Stimulated activated CD4-positive, alpha-beta T cell treated with anti-CD3 and anti-CD28 coated beads, Interleukin-1b, Interleukin-23, amount 100 ng/mL, for 48 hours (primary cell): ENCODE results near the gene ZFC3H1.

ENCODE experiments used
- DNase-seq: peaks from one replicate; pipeline ENCODE4 v3.0.0-alpha.2; 2020

ZFC3H1 gene

GRCh38 chr12:71671311-71671710 lies 7.7 kb upstream of the ZFC3H1 start:
- no peak for DNase-seq

DNA sequence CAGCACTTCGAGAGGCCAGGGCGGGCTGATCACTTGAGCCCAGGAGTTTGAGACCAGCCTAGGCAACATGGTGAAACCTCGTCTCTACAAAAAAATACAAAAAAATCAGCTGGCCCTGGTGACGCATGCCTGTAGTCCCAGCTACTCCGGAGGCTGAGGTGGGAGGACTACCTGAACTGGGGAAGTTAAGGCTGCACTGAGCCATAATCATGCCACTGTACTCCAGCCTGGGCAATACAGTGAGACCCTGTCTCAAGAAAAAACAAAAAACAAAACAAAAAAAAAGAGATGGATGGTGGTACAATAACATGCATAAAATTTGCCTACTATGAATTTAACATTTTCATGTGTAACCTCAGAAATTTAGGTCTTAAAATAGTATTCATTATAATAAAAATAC lies 2.6 kb upstream of the ZFC3H1 start:
- DNase-seq: no peak

DNA sequence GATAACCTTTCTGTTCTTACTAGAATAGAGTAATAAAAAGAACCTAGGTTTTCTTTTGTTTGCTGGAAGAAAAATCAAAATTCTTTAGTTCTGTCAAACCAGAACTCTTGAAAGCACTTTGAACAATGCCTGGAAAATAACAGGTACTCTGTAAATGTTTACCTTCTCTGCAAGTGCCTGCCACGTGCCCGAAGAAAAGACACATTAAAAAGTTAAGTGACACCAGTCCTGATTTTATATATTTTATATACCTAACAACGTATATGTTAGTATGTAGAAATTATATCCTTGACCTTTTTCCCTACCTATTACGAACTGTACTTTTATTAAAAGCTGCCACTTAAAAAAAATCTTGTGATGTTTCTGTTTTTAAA lies 1.4 kb upstream of the ZFC3H1 start:
- DNase-seq: no peak

DNA sequence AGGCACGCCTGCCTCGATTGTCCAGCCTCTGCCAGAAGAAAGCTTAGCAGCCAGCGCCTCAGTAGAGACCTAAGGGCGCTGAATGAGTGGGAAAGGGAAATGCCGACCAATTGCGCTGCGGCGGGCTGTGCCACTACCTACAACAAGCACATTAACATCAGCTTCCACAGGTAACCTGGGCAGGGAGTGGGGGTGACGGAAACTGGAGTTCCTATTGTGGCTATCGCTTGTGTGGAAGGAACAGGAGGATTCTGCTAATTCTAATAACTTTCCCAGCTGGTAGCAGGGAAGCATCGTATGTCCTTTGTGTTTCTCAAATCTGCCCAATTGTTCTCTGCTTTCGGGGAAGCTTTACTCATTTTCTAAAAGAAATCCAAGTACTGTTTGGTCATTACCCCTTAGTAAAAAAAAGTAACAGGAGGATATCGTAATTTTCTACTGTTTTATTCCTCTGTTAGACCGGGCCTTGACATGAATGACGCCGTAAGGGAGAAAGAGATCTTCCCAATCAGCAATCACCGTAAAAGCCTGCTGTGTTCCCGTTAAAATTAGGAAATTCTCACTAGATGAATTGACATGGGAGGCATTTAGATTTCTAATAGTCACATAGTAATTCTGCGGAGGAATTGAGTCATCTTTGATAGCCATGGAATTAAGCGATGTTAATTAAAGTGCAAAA lies 902 bp upstream of the ZFC3H1 start:
- DNase-seq: no peak

DNA sequence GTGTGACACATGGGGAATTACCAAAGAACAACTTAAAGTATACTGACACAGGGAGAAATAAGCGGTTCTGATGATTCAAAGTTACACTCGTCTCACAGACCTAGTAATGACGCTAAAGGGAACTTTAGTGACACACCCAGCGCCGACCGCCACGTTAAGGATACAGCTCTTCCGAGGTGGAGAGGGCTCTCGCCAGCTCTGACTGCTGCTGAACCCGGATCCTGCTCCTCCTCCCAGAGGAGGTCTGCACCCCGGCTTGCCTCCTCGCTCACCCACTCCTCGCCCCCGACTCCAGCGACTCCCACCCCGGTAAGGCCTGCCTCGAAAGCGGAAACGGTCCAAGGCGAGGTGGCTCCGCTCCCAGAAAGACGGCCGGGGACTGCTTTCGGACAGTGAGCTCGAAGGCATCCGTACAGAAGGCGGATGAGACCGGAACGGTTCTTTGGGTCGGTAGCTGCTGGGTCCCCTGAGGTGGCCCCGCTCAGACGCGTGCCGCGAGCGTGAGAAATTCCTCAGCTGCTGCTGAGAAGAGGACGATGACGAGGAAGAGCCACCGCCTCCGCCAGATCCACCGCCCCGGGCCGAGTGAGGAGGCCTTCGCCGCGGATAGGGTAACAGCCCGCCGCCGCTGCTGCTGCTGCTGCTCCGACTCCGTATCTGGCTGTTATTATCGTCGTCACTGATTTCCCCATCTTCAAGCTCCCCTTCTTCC lies 643 bp downstream of the ZFC3H1 start:
- peak; percentile 84 for DNase-seq

DNA sequence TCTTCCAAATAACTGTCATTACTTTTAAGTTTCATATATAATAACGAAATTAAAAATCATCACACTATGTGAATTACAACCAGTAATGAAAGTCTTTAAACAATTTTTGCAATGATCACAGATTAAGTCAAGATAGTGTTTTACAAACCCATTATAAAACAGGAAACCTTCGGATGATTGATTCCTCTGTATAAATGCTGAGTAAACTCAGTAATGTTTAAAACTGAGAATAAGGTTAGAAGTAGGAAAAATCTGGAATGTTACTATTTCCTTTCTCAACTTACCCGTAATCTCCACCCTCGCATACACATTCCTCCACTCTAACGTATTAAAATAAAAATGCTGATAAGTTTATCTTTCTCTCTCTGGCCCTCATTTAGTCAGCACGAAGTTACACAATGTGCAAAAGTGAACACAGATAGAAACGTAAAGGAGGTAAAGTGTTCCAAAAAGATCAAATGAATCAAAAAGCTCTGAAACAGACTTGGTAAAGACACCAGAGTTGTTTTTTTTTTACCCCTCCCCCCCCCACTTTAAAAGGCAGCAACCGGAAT lies 1.6 kb downstream of the ZFC3H1 start:
- DNase-seq: no peak

DNA sequence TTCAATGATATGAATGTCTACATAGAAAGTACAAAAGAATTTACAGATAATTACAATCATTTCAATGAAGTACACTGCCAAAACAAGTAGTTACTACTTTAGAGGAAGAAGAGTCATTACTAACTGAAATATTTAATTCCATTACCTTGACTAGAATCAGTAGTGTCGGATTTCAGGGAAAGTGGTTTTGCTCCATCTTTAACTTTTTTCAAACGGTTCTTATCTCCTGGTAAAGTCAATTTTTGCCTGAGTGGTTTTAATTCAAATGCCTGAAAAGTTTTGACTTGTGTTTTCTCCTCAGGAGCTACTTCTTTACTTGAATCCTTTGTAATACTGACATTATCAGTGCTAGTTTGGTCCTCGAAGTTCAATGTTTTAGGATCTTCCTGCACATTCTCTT lies 6.9 kb downstream of the ZFC3H1 start:
- no peak for DNase-seq

DNA sequence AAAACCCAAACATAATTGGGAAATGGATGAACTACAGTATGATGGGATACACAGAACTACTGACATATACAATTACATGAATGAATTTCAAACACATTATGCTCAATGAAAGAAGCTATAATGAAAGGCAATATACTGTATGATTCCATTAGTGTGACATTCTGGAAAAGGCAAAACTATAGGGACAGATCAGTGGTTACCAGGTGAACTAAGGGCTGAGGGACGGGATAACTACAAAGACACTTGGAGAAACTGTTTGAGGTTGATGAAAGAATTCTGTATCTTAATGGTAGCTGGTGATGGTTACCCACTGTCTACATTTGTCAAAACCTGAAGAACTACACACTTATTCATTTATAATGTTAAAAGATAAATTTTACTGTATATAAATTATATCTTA lies 7.7 kb downstream of the ZFC3H1 start:
- no peak for DNase-seq

- DNase-seq: no peak
Measured at GRCh38 chr12:71655495-71655894, 8.2 kb downstream of the ZFC3H1 start.

GRCh38 chr12:71654200-71654599 lies 9.4 kb downstream of the ZFC3H1 start:
- no peak for DNase-seq

DNA sequence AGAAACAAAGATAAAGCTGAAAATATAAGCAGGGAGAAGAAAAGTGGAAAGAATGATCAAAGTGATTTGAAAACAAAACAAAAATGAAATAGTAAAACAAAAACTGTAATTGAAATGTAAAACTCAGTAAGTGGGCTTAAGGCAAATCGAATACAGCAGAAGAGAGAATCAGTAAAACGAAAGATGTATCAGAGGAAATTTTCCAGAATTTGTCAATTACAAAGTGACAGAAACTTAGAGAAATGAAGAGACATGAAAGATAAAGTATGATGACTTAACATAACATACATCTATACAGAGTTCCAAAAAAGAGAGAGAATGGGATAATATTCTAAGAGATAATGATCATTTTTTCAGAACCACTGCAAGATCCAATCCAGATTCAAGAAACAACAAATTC lies 10.5 kb downstream of the ZFC3H1 start:
- DNase-seq: no peak

DNA sequence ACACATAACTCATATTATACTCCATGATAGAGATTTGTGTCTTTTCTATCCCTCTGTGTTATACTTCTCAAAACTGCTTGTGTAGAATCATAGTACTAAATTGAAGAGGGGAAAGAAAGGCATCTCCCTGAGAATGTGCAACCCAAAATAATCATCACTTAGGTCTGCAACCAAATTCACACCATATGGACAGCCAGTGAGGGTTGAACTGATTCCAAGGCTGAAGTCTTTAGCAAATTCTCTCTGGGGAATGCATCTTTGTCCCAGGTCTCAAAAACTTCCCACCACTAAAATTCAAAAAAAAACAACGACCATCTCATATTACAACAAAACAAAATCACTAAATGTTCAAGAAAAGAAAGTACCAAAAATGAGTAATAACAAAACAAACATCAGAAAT lies 11.0 kb downstream of the ZFC3H1 start:
- DNase-seq: no peak

DNA sequence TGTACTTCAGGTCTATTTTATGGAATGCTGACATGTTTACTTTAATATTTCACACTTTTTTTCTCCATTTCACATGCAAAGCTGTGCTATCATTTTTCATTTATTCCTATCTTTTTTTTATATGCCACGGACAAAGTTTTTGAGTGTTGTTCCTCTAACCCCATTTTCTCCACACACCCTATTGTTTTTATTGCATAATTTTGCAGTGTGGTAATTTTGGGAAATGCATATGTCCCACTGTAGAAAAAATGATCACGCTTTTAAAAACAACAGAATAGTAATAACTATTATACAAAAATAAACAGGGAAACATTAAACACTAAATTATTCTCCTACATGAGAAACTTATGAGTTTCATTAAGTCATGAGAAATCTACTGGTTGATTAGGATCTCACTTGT lies 14.2 kb downstream of the ZFC3H1 start:
- DNase-seq: no peak

DNA sequence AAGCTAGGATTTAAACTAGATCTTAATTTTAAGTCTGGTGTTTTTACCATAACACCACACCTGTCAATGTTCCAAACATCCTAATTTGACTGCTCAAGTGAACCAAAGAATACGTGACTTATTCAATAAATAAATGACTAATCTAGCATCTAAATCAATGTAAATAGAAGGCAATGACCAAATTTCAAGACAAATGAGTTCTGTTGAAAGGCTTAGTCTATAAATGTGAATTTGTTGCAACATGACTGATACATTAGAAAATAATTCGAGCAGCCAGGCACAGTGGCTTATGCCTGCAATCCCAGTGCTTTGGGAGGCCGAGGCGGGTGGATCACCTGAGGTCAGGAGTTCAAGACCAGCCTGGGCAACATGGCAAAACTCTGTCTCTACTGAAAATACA lies 15.1 kb downstream of the ZFC3H1 start:
- DNase-seq: no peak

DNA sequence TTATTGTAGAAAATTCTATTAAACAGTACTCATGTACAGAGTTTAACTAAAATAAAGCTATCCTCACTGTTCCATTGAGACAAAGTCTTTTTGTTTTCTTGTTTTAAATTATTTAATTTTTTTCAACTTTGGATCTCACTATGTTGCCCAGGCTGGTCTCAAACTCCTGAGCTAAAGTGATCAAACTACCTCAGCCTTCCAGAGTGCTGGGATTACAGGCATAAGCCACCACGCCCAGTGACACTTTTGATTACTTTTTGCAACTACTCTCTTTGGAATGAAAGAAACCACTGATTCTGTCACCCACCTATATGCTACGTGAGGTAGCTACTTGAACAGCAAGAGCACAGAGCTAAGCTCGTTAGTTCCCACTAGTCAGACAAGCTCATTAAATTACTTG lies 17.1 kb downstream of the ZFC3H1 start:
- no peak for DNase-seq

- DNase-seq: no peak
Measured at GRCh38 chr12:71645268-71645667, 18.4 kb downstream of the ZFC3H1 start.

- no peak for DNase-seq
Measured at GRCh38 chr12:71642264-71642663, 21.4 kb downstream of the ZFC3H1 start.

DNA sequence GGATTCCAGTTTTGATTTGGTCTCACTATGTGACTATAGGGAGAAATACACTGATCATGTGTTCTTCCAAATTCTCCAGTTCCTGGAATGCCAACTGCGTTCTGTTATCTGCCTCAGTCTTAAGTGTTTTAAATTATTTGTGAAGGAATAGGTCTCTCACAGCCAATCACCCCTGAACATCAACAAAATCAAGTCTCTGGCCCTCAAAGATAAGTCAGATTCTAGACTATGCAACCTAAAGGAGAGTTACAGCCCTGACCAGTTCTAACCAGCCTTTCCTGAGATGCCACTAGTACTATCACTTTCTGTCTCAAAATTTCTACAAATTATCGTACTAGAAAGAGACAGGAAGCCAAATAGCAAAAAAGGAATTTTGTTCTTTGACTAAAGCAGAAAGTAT lies 22.3 kb downstream of the ZFC3H1 start:
- DNase-seq: no peak

DNA sequence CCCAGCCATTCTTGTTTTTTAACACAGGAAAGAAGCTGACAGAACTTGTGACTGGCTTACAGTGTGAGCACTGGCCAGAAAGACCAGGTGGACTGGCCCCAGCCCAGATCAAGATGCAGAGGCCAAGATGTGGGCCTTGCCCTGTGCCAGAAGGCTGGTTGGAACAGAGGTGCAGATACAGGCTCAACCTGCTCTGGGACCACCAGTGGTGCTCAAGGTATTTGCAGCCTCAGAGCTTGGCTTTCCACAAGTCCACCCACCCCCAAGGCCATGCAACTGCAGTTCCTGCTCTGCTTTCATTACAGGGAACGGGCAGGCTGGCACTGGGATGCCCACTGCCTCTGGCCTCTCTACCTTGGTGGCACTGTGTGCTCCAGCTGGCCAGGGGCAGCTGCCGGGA lies 23.3 kb downstream of the ZFC3H1 start:
- DNase-seq: no peak

GRCh38 chr12:71639341-71639760 lies 24.3 kb downstream of the ZFC3H1 start:
- DNase-seq: no peak

DNA sequence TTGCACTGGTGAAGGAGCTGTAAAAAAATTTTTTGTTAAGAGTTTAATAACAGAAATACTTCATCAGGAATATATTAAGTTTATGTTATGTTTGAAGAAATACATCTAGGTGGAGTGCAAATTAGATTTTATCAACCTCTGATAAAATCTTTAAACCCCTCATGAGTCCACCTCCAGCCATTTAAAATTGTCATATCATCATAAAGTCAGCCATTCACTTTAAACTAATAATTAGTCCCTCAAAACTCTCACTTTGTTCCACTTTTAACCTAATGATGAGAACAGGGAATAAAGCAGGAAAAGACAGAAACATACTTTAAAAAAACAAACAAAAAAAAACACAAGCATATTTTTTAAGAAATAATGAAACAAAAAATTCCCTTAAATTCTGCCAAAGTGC lies 25.1 kb downstream of the ZFC3H1 start:
- DNase-seq: no peak

GRCh38 chr12:71636704-71637115 lies 26.9 kb downstream of the ZFC3H1 start:
- DNase-seq: no peak

DNA sequence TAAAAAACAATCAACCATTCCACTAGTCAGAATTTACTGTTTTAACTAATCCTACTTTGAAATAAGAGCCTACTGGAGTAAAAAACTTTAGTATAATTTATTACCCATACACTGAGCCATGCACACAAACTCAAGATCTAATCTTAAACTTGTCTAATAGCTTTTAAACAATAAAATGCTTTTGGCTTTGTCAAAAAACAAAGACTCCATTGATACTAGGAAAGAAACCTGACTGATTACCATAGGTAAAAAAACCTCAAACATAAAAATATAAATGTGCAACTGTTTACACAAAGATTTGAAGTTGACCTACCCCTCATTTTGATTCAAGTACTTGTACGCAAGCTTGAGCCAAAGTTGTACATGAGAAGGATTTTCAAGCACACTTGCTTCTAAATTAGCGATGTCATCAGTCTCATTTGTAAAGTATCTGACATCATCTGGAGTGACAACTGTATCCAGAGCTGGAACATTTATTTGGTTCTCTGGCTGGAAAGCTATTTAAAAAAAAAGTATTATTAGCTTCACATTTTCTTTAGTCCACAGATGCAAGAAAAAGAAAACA lies 36.1 kb downstream of the ZFC3H1 start:
- no peak for DNase-seq

DNA sequence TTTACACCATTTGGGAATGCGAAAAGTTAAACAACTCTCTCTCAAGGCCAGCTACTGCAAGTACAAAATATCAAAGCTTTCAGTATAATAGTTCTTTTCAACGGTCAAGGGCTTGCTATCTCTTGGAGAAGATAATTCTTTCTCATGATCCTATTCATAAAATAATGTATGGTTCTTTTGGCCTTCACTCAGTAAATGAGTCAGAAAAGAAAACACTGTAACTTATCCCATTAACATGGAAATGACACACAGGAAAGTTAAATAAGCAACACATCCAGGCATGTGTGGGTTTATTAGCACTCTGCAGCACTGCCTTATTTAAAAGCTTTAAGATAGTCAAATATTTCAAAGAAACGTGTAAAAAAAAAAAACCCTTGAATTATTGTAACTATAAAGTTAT lies 36.9 kb downstream of the ZFC3H1 start:
- DNase-seq: no peak
